Neuronal stem cell (in vitro differentiated cells): ENCODE measurements around the gene CTH. TPM values are rescaled to one million over a fixed set of nuclear protein-coding genes. Genes with fewer than 3 reads are reported as not detected.
"Not testable (repeated sequence)": the region's sequence is repeated elsewhere in the genome, so short reads cannot be mapped to it uniquely, and the experiment has no call there.

Experiments used
- DNase-seq: peaks from one replicate; pipeline ENCODE4 v3.0.0-alpha.2; 2013; ENCODE audit warnings: low spot score
- H2AFZ ChIP-seq: one replicate; pipeline ENCODE4 v1.6.1; 2013; ENCODE audit warnings: mild to moderate bottlenecking, low read length, inconsistent platforms
- H2AK5ac ChIP-seq: 2 replicates; pipeline ENCODE4 v1.6.1; 2013; ENCODE audit warnings: low read depth, mild to moderate bottlenecking, inconsistent platforms, low read length, moderate library complexity, mixed read lengths
- H2BK120ac ChIP-seq: 2 replicates; pipeline ENCODE4 v1.6.1; 2013; ENCODE audit warnings: low read depth, mild to moderate bottlenecking, inconsistent platforms, low read length, moderate library complexity, mixed read lengths
- H2BK12ac ChIP-seq: one replicate; pipeline ENCODE4 v1.6.1; 2013; ENCODE audit warnings: low read length, inconsistent platforms
- H2BK15ac ChIP-seq: 2 replicates; pipeline ENCODE4 v1.6.1; 2013; ENCODE audit warnings: mild to moderate bottlenecking, low read length, inconsistent platforms, mixed read lengths
- H2BK5ac ChIP-seq: one replicate; pipeline ENCODE4 v1.6.1; 2013; ENCODE audit warnings: inconsistent platforms, mild to moderate bottlenecking, low read length, moderate library complexity
- H3K14ac ChIP-seq: one replicate; pipeline ENCODE4 v1.6.1; 2013; ENCODE audit warnings: low read length, inconsistent platforms
- H3K18ac ChIP-seq: 2 replicates; pipeline ENCODE4 v1.6.1; 2013; ENCODE audit warnings: low read length, inconsistent platforms
- H3K23ac ChIP-seq: 2 replicates; pipeline ENCODE4 v1.6.1; 2013; ENCODE audit warnings: low read depth, mild to moderate bottlenecking, mixed read lengths, low read length, inconsistent platforms; ENCODE audit not compliant: poor library complexity
- H3K27ac ChIP-seq: replicated peaks from 3 replicates; pipeline ENCODE4 v1.5.1; 2013; ENCODE audit warnings: low read length, inconsistent platforms
- H3K27me3 ChIP-seq, 3 experiments: 2 replicates each; pipeline ENCODE4 v1.6.1; 2013; ENCODE audit warnings: low read length in 3 of 3, mild to moderate bottlenecking in 2 of 3, inconsistent platforms in 1 of 3, low read depth in 1 of 3, mixed read lengths in 1 of 3, moderate library complexity in 1 of 3; ENCODE audit not compliant: control insufficient read depth in 3 of 3, insufficient read depth in 3 of 3
- H3K36me3 ChIP-seq, 2 donors: replicated peaks in 1 of 2; 2 replicates each; pipeline ENCODE4 v1.6.1; 2013; ENCODE audit warnings: low read length in 2 of 2; ENCODE audit not compliant: control insufficient read depth in 2 of 2, insufficient read depth in 2 of 2
- H3K4ac ChIP-seq: 2 replicates; pipeline ENCODE4 v1.6.1; 2013; ENCODE audit warnings: inconsistent platforms, mild to moderate bottlenecking, low read length, moderate library complexity
- H3K4me1 ChIP-seq, 2 donors: 1 replicate in 1 of 2; 2 replicates in 1 of 2; pipeline ENCODE4 v1.6.1; 2013; ENCODE audit warnings: low read length in 2 of 2, low read depth in 1 of 2; ENCODE audit not compliant: control insufficient read depth in 2 of 2, insufficient read depth in 1 of 2
- H3K4me2 ChIP-seq: one replicate; pipeline ENCODE4 v1.6.1; 2013; ENCODE audit warnings: mild to moderate bottlenecking, low read length, inconsistent platforms; ENCODE audit not compliant: insufficient read depth, poor library complexity, severe bottlenecking
- H3K4me3 ChIP-seq, 2 donors: 2 replicates each; pipeline ENCODE4 v1.5.1; 2013; ENCODE audit warnings: low read length in 2 of 2, mild to moderate bottlenecking in 2 of 2, inconsistent platforms in 1 of 2, moderate library complexity in 1 of 2
- H3K79me1 ChIP-seq: one replicate; pipeline ENCODE4 v1.6.1; 2013; ENCODE audit warnings: low read depth, mild to moderate bottlenecking, inconsistent platforms, low read length, moderate library complexity
- H3K9ac ChIP-seq: one replicate; pipeline ENCODE4 v1.6.1; 2013; ENCODE audit warnings: mild to moderate bottlenecking, low read depth, low read length, inconsistent platforms; ENCODE audit not compliant: poor library complexity
- H3K9me3 ChIP-seq, 2 donors: replicated peaks in 1 of 2; 2 replicates each; pipeline versions ENCODE3 to v1.6.1; 2013; ENCODE audit warnings: low read length in 2 of 2, mild to moderate bottlenecking in 2 of 2, inconsistent platforms in 1 of 2, low read depth in 1 of 2, mixed read lengths in 1 of 2, moderate library complexity in 1 of 2; ENCODE audit not compliant: control insufficient read depth in 2 of 2, insufficient read depth in 1 of 2
- H4K8ac ChIP-seq: one replicate; pipeline ENCODE4 v1.6.1; 2013; ENCODE audit warnings: low read depth, mild to moderate bottlenecking, inconsistent platforms, low read length, moderate library complexity
- H4K91ac ChIP-seq: one replicate; pipeline ENCODE4 v1.6.1; 2013; ENCODE audit warnings: low read length, low read depth, mild to moderate bottlenecking, inconsistent platforms; ENCODE audit not compliant: poor library complexity
- WGBS, 2 donors: extraction: QIAGEN DNeasy Blood & Tissue Kit; methylation state at CpG; one replicate each; pipeline ENCODE4 v1.1.7; 2013; ENCODE audit warnings: missing lambda C conversion rate in 2 of 2, mixed read lengths in 1 of 2; ENCODE audit not compliant: insufficient read length in 2 of 2, insufficient replicate concordance in 1 of 2; ENCODE audit errors: extremely low coverage in 2 of 2; 5-methylcytosine and 5-hydroxymethylcytosine counted together
- polyA plus RNA-seq, 2 experiments: library from polyadenylated mRNA; stranded (reverse); fragments of 200-250 nt; gene quantifications; one replicate each; pipeline ENCODE4 v1.2.3, GENCODE V29; 2013

The CTH gene
- polyA plus RNA-seq (2013, experiment 1 of 2): 12.0 TPM
- polyA plus RNA-seq (2013, experiment 2 of 2): 11.9 TPM

- no peaks in the 10 kb centered on the region for H3K27me3 ChIP-seq
- peaks cover 2 to 3% of the 10 kb centered on the region in 2 donors for H3K4me1 ChIP-seq
- H3K14ac ChIP-seq: no peak within 1 kb of the TSS
- no peak within 1 kb of the TSS for H2BK12ac ChIP-seq
- H3K9me3 ChIP-seq: no peaks in the 10 kb centered on the region
- H2BK5ac ChIP-seq: peak within 1 kb of the TSS; percentile 97
- H3K27ac ChIP-seq: peak within 1 kb of the TSS; percentile 92
- H2AFZ ChIP-seq: peak within 1 kb of the TSS; percentile 89
- H4K8ac ChIP-seq: peak within 1 kb of the TSS; percentile 43
- H3K4ac ChIP-seq: no peak within 1 kb of the TSS
- peak within 1 kb of the TSS; percentile 61 for H3K4me2 ChIP-seq
- no peak within 1 kb of the TSS for H2BK120ac ChIP-seq
- no CpG with 5 or more reads among the region's 48 CpGs for WGBS, 2 donors
- peaks cover 4% of the 10 kb centered on the region for H3K79me1 ChIP-seq
- no peak within 1 kb of the TSS for H2BK15ac ChIP-seq
- no peak within 1 kb of the TSS for H4K91ac ChIP-seq
- H3K36me3 ChIP-seq: peaks cover 0 to 4% of the 10 kb centered on the region in 2 donors
- H2AK5ac ChIP-seq: no peak within 1 kb of the TSS
- DNase-seq: peak; percentile 95
- H3K4me3 ChIP-seq: peak within 1 kb of the TSS; percentile 56 to 95
- H3K9ac ChIP-seq: peak within 1 kb of the TSS; percentile 73
- H3K23ac ChIP-seq: peak within 1 kb of the TSS; percentile 29
- H3K18ac ChIP-seq: peak within 1 kb of the TSS; percentile 95
These were observed at the start of gene CTH for GRCh38 chr1:70410604-70411359. CTH (plus strand) TSS chr1:70411268; CDS start chr1:70411416, 148 bp downstream.

GRCh38 chr1:70361727-70362398 is 49.2 kb upstream of the CTH start:
- Histone ChIP-seq H3K9ac (no peak overlapping the region), H3K4ac (no peak overlapping the region), H3K23ac (no peak overlapping the region), H3K4me1 (no peaks in the 10 kb centered on the region), H4K91ac (no peak overlapping the region), H2BK15ac (no peak overlapping the region), H3K79me1 (no peaks in the 10 kb centered on the region), H3K27ac (no peak overlapping the region), H3K36me3 (peaks cover 0 to 8% of the 10 kb centered on the region in 2 donors), H3K18ac (no peak overlapping the region), H2BK5ac (no peak overlapping the region), H3K27me3 (no peaks in the 10 kb centered on the region), H3K4me3 (no peak overlapping the region), H3K4me2 (no peak overlapping the region), H2AK5ac (no peak overlapping the region), H2AFZ (no peak overlapping the region), H2BK120ac (no peak overlapping the region), H4K8ac (no peak overlapping the region), H3K14ac (no peak overlapping the region), H2BK12ac (no peak overlapping the region), H3K9me3 (no peaks in the 10 kb centered on the region)
- DNase-seq: no peak
- no CpG with 5 or more reads among the region's 3 CpGs for WGBS, 2 donors

- H3K14ac ChIP-seq: no peak overlapping the region
- H3K4me3 ChIP-seq: no peak overlapping the region
- no peaks in the 10 kb centered on the region for H3K36me3 ChIP-seq
- H3K79me1 ChIP-seq: no peaks in the 10 kb centered on the region
- no peak overlapping the region for H3K9ac ChIP-seq
- H2BK120ac ChIP-seq: no peak overlapping the region
- no peak overlapping the region for H4K8ac ChIP-seq
- no peaks in the 10 kb centered on the region for H3K9me3 ChIP-seq
- DNase-seq: no peak
- H4K91ac ChIP-seq: no peak overlapping the region
- no peak overlapping the region for H2BK15ac ChIP-seq
- no peaks in the 10 kb centered on the region for H3K27me3 ChIP-seq
- no peak overlapping the region for H2AK5ac ChIP-seq
- no peak overlapping the region for H3K4me2 ChIP-seq
- no peak overlapping the region for H3K18ac ChIP-seq
- H2AFZ ChIP-seq: no peak overlapping the region
- no peak overlapping the region for H2BK12ac ChIP-seq
- no peak overlapping the region for H3K23ac ChIP-seq
- H3K4me1 ChIP-seq: no peaks in the 10 kb centered on the region
- no peak overlapping the region for H3K27ac ChIP-seq
- no peak overlapping the region for H2BK5ac ChIP-seq
- H3K4ac ChIP-seq: no peak overlapping the region
- no CpG with 5 or more reads among the region's 3 CpGs for WGBS, 2 donors
These were observed 46.6 kb upstream of the CTH start for GRCh38 chr1:70364439-70364838.

- H3K4me1 ChIP-seq, H3K4ac ChIP-seq, H3K4me2 ChIP-seq, H4K8ac ChIP-seq, H3K18ac ChIP-seq, H3K36me3 ChIP-seq, H2AFZ ChIP-seq, H3K14ac ChIP-seq, H3K27me3 ChIP-seq, H2BK15ac ChIP-seq, H3K23ac ChIP-seq, H3K4me3 ChIP-seq, DNase-seq, H4K91ac ChIP-seq, H3K79me1 ChIP-seq, H2BK5ac ChIP-seq, H3K27ac ChIP-seq, H3K9me3 ChIP-seq, H2AK5ac ChIP-seq, H2BK120ac ChIP-seq, H2BK12ac ChIP-seq, H3K9ac ChIP-seq: not testable (repeated sequence)
- no CpG with 5 or more reads among the region's 4 CpGs for WGBS, 2 donors
These were observed 44.6 kb upstream of the CTH start for GRCh38 chr1:70366425-70366952.
